Measurements from ENCODE around the gene CLPX. TPM values are rescaled to one million over a fixed set of nuclear protein-coding genes. Genes with fewer than 3 reads are reported as not detected.
"Not testable (repeated sequence)": the region's sequence is repeated elsewhere in the genome, so short reads cannot be mapped to it uniquely, and the experiment has no call there.

Gene CLPX
- total RNA-seq, 2 experiments from 2014 or later, result 46.8 to 58.8 TPM

- H3K4me3 Mint-ChIP-seq, result no peak overlapping the region
- H3K9me3 Mint-ChIP-seq (ENCODE audit: low read depth), result no peaks in the 10 kb centered on the region
- DNase-seq, result peak; percentile 59
- H3K36me3 Mint-ChIP-seq, result peaks cover 9% of the 10 kb centered on the region
- ATAC-seq, result no peak
- H3K27me3 Mint-ChIP-seq, result no peaks in the 10 kb centered on the region
- H3K27ac Mint-ChIP-seq, result no peak overlapping the region
- CTCF ChIA-PET, result interaction anchor here (0.5 to 2.0 kb wide), 17 partner anchors 9 to 292 kb away, joined by 3 to 10 read pairs (median 4); partner anchors contain the start of gene UBAP1L
- peaks cover 11% of the 10 kb centered on the region for H3K4me1 Mint-ChIP-seq
Observed at GRCh38 chr15:65101411-65101890, 83.7 kb downstream of the CLPX start.

GRCh38 chr15:65100442-65100841 is 84.7 kb downstream of the CLPX start:
- H3K27ac Mint-ChIP-seq, result no peak overlapping the region
- ATAC-seq (no peak), DNase-seq (no peak)
- H3K4me1 Mint-ChIP-seq, result peaks cover 4% of the 10 kb centered on the region
- H3K9me3 Mint-ChIP-seq (ENCODE audit: low read depth), result no peaks in the 10 kb centered on the region
- H3K27me3 Mint-ChIP-seq, result no peaks in the 10 kb centered on the region
- no peak overlapping the region for H3K4me3 Mint-ChIP-seq
- CTCF ChIA-PET, result interaction anchor here (1.4 to 2.0 kb wide), 4 partner anchors 15 to 291 kb away, joined by 4 to 10 read pairs (median 6); no protein-coding TSS in a partner anchor
- H3K36me3 Mint-ChIP-seq, result peaks cover 3% of the 10 kb centered on the region

GRCh38 chr15:65099801-65100200 is 85.3 kb downstream of the CLPX start:
- H3K9me3 Mint-ChIP-seq (ENCODE audit: low read depth); H3K4me3 Mint-ChIP-seq; H3K27ac Mint-ChIP-seq; CTCF ChIA-PET; ATAC-seq; H3K36me3 Mint-ChIP-seq; H3K4me1 Mint-ChIP-seq; DNase-seq; H3K27me3 Mint-ChIP-seq: not testable (repeated sequence)

- DNase-seq, result no peak
- H3K4me1 Mint-ChIP-seq, result peaks cover 4% of the 10 kb centered on the region
- CTCF ChIA-PET, result interaction anchor here (1.3 kb wide), 1 partner anchor 66 kb away, joined by 3 read pairs; no protein-coding TSS in a partner anchor
- no peaks in the 10 kb centered on the region for H3K9me3 Mint-ChIP-seq (ENCODE audit: low read depth)
- H3K36me3 Mint-ChIP-seq, result peaks cover 1% of the 10 kb centered on the region
- no peak for ATAC-seq
- no peak overlapping the region for H3K4me3 Mint-ChIP-seq
- no peak overlapping the region for H3K27ac Mint-ChIP-seq
- H3K27me3 Mint-ChIP-seq, result no peaks in the 10 kb centered on the region
Observed at GRCh38 chr15:65099336-65099735, 85.8 kb downstream of the CLPX start.

Other genes with a start within 250 kb of the CLPX start
- gene SPG21, start 195.4 kb downstream of the CLPX start, total RNA-seq, result 10 to 100 TPM; 56.0 to 60.4 TPM
- 10 to 100 TPM; 20.2 to 22.8 TPM for gene MTFMT, start 155.7 kb downstream of the CLPX start, total RNA-seq
- not detected for gene SLC51B, start 140.0 kb downstream of the CLPX start, total RNA-seq
- gene RASL12, start 117.4 kb downstream of the CLPX start, total RNA-seq, result not detected
- gene KBTBD13, start 108.6 kb downstream of the CLPX start, total RNA-seq, result not detected
- gene UBAP1L, start 70.1 kb downstream of the CLPX start, total RNA-seq, result 1 to 10 TPM; 3.3 to 4.7 TPM
- gene PDCD7, start 51.5 kb downstream of the CLPX start, total RNA-seq, result 10 to 100 TPM; 40.0 to 40.2 TPM
- gene CILP, start 26.1 kb upstream of the CLPX start, total RNA-seq, result under 1 TPM in 1 of 2 experiments, not detected in 1; 0.05 TPM
- 10 to 100 TPM; 11.7 to 19.7 TPM for gene PARP16, start 101.5 kb upstream of the CLPX start, total RNA-seq
- gene RNU5A-1, start 110.7 kb upstream of the CLPX start, total RNA-seq, result not detected
- 10 to 100 TPM in 1 of 2 experiments, not detected in 1; 15.8 TPM for gene RNU5B-1, start 119.3 kb upstream of the CLPX start, total RNA-seq
- not detected for gene IGDCC3, start 192.7 kb upstream of the CLPX start, total RNA-seq
- under 1 TPM; 0.14 to 0.26 TPM for gene IGDCC4, start 237.6 kb upstream of the CLPX start, total RNA-seq